ENCODE measurements around the gene CEBPE.

Gene CEBPE

DNA sequence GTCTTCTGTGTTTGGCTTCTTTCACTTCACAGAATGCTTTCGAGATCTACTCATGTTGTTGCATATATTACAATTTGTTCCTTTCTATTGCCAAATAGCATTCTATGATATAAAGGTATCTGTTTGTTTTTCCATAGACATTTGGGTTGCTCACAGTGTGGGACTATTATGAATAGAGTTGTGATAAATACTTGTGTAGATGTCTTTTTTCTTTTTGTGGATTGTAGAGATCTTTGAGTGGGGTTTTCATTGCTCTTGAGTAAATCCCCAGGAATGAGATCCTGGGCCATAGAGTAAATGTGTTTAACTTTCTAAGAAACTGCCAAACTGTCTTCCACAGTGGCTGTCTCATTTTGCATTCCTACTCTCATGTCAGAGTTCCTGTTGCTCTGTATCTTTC, 24.9 kb upstream of the CEBPE start:
- DNase-seq (ENCODE audit: low spot score), result no peak

- DNase-seq (ENCODE audit: low spot score), result no peak
Observed at GRCh38 chr14:23142826-23143225, 23.8 kb upstream of the CEBPE start.

DNA sequence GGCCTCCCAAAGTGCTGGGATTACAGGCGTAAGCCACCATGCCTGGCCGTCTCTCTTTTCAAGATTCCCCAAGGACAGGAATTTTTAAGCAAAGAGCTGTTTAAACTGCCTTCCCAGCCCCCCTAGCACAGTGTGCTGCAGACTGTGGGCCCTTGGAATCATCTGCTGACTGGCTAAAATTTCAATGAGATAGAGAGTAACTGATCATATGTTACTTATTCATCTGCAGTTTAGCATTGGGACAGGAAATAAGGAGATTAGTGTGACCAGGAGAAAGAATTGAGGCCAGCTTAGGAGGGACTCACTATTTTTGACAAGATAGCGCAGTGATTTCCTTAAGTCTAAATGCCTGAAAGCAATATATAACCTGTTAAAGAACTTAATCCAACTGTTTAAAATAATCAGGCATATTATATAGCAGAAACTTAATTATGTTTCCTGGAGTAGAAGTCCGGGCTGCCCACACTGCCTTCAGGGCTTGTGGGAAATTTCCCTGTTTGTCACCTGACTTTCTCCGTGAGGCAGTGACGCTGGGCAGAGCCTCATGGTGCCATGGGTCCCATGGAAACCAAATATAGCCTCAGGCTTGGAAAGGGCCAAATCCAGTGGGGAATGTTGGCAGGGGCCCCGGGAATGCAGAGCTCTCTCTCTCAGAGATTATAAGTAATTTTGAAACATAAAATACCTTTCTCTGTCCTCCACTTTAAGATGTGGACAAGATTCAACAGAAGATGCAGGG, 22.8 kb upstream of the CEBPE start:
- no peak for DNase-seq (ENCODE audit: low spot score)

DNA sequence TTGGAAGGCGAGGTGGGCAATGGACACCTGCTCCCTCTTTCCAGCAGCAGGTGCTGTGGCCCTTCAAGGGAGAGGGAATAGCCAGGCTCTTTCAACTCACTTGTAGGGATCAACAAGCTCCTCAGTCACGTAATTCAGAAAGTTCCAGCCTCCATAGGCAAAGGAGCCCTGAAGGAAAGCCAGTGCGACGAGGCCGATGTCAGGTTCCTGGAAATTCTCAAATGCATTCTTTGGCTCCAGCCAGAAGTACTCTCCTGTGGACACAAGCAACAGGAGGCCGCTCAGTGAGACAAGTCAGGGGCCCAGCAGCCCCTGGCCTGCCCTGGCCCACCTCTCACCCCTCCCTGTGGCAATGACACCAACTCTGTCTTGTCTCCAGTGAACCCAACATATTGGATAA, 21.3 kb upstream of the CEBPE start:
- DNase-seq (ENCODE audit: low spot score), result no peak

DNA sequence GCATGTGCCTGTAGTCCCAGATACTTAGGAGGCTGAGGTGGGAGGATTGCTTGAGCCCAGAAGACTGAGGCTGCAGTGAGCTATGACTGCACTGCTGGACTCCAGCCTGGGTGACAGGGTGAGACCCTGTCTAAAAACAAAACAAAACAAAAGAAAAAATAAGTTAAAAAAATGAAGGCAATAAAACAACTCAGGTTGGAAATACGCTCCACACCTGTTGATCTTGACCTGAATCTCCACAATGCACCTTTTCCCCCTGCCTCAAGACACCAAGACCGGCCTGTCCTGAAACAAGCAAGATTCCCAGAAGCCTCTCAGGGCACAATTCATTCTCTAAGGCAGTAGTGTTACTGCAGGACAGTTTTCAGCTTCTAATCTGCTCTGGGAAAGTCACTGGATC, 20.8 kb upstream of the CEBPE start:
- no peak for DNase-seq (ENCODE audit: low spot score)

GRCh38 chr14:23137813-23138535, 18.9 kb upstream of the CEBPE start:
- no peak for DNase-seq (ENCODE audit: low spot score)

- DNase-seq (ENCODE audit: low spot score), result no peak
Observed at GRCh38 chr14:23137192-23137812, 18.2 kb upstream of the CEBPE start.

GRCh38 chr14:23136566-23137133, 17.6 kb upstream of the CEBPE start:
- no peak for DNase-seq (ENCODE audit: low spot score)

GRCh38 chr14:23132970-23133369, 13.9 kb upstream of the CEBPE start:
- no peak for DNase-seq (ENCODE audit: low spot score)

- no peak for DNase-seq (ENCODE audit: low spot score)
Observed at GRCh38 chr14:23131482-23131881, 12.4 kb upstream of the CEBPE start.

GRCh38 chr14:23130871-23131270, 11.8 kb upstream of the CEBPE start:
- DNase-seq (ENCODE audit: low spot score), result no peak

DNA sequence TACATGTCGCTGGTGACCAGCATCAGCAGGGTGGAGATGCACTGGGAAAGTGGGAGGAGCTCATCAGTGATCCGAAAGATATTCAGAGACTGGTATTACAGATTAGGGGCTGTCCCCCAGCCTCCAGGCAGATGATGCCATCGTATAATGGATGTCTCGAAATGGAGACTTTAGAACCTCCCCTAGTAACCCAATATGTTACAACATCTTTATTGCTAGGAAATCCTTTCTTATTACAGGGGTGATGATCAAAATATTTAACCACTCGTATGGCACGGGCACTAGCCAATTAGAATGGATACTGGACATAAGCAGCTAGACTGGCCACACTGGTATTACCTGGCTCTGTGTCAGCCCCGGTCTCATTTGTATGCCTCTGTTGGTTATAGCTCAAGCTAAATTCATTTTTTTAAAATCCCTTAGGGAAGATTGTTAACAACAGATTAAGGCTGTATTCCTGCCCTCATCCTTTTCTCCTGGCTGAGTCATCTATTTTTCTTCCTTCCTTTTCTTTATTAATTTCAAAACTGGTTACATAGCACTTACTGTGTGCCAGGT, 10.8 kb upstream of the CEBPE start:
- no peak for DNase-seq (ENCODE audit: low spot score)

GRCh38 chr14:23128969-23129758, 10.1 kb upstream of the CEBPE start:
- DNase-seq (ENCODE audit: low spot score), result no peak

GRCh38 chr14:23127861-23128260, 8.8 kb upstream of the CEBPE start:
- DNase-seq (ENCODE audit: low spot score), result no peak

DNA sequence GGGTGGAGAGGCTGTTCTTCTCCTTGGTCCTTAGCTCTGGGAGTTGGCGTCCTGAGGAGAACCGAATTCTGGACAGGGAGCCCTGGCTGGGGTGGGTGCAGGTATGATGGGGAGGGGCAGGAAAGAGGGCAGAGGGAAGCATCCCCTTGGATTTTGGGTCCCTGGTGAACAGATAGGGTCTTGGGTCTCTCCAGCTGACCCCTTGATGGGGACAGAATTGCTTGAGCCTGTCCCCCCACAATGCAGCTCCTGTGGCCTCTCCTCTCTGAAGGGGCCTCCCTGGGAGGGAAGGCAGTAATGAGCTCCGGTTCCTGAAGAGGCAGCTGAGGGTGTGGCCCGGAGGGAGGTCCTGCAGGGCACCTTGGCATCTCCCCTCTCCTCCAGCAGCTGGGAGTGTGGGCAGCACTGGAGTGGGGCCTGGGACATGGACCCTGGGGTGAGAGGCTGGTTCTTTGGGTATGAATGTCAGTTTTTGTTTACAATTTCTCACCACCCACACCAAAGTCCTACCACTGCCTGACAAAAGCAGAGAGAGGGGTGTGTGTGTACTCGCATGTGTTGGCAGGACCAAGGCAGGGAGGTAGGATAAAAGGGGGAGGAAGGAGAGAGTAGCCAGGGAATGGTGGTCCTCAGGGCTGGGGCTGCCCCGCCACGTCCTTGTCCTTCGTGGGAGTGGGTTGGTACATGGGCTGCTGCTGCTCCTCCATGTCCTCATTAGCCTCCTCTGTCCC, 7.7 kb upstream of the CEBPE start:
- no peak for DNase-seq (ENCODE audit: low spot score)

DNA sequence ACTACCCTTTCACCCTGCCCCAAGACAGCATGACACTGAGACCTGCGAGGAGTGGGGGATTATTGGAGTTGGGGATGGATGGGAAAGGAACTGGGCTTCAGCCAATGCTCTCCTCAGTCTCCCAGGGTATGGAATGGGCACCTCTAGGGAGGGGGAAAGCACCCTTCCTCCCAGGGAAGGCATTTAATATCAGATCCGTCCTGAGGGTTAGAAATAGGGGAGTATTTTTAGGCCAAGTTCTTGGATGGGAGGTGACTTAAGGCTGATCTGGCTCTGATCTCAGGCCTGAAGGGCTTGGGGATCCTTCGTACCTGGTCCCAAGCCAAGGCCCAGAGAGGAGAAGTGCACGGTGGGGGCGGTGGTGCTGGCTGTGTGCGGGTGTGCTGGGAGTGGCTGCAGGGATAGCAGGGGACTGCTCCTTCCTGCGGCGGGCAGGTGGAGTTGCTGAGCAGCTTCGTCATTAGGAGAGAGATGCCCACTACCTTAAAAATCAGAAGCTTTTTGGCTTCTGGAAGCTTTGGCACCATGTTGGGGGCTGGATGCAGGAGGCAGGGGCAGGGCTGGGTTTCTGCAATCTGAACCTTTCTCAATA, 7.0 kb upstream of the CEBPE start:
- no peak for DNase-seq (ENCODE audit: low spot score)

DNA sequence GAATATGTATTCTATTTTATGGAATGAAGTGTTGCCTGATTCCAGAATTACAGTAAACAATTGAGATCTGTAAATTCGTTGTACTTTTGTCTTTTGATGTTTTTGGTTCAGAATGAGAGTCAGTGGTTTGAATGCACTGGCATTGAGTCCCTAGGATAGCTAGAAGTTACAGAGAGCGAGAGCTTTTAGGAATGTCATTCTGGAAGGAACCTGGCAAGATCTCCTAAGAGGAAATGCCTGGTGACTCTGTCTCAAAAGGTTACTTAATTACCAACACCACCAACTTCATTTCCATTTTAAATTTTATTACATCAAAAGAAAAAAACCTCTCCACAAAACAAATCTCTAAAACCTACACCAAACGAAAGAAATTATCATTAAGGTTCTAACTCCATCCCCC, 6.0 kb upstream of the CEBPE start:
- DNase-seq (ENCODE audit: low spot score), result no peak

- no peak for DNase-seq (ENCODE audit: low spot score)
Observed at GRCh38 chr14:23124337-23124954, 5.4 kb upstream of the CEBPE start.

DNA sequence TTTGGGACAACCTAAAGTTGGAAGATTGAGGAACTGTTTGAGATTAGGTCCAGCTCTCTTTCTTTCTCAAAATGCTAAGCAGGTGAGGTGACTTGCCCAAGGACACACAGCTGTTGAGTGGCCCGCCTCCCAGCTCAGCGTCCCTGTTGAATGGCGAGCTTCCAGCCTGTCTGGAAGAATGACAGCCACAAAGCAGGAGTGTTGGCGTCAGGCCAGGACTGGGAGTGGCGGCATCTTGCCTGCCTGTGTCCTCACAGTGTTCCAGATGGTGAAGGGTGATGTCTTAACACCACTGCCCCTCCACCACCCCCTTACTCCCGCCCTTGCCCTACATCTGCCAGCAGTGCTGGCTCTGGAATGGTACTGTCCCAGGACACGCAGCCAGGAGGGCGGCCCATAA, 4.4 kb upstream of the CEBPE start:
- no peak for DNase-seq (ENCODE audit: low spot score)

DNA sequence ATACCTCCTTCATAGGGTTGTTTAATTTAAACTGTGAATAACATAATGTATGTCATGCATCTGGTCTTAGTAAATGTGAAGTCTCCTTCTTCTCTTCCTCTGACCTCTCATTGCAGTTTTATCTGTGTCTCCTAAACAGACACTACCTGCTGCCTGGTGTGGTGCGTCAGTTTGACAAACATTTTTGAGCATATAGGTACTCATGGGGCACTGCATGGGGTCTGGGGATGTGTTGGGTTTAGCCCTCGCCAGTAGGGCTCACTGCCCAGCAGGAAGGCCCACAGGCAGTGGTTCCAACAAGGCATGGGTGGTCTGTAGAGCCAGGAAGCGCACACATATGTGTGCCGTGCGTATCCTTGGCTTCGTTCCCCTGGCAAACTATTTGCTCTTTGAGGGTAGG, 3.0 kb upstream of the CEBPE start:
- no peak for DNase-seq (ENCODE audit: low spot score)
